Panc1 (cell line): ENCODE measurements around the gene SMIM24. TPM values are rescaled to one million over a fixed set of nuclear protein-coding genes. Genes with fewer than 3 reads are reported as not detected.
A peak's percentile ranks its signal among the peaks of the same experiment; 100 is the strongest.

Experiments used
- ATAC-seq: fragments of 200-7000 bp; cut with Tn5 transposase; 2 replicates; pipeline ENCODE4 v1.9.1; 2020; ENCODE audit warnings: mild to moderate bottlenecking, moderate library complexity
- BruUV-seq: library from RNA; stranded (reverse); fragments of 400-500 nt; replicated peaks from 2 replicates; lab custom pipeline; 2021; lab: Mats Ljungman, UMichigan
- CTCF ChIA-PET: fragments of 300-600 bp; sonication (Branson Sonifier 250); formaldehyde crosslinking; loops from one replicate; lab custom pipeline; 2022; ENCODE audit warnings: antibody characterized with exemption; lab: Charles Lee
- POLR2A ChIA-PET: fragments of 300-600 bp; sonication (Branson Sonifier 250); formaldehyde crosslinking; loops from one replicate; lab custom pipeline; 2022; ENCODE audit warnings: antibody characterized with exemption; lab: Charles Lee
- DNase-seq: peaks from one replicate; pipeline ENCODE4 v3.0.0-alpha.2; 2010; ENCODE audit warnings: low read depth, low spot score
- H3K27ac ChIP-seq: 2 replicates; pipeline ENCODE4 v1.5.1; 2011; ENCODE audit warnings: mild to moderate bottlenecking, low read length, inconsistent platforms
- H3K27me3 ChIP-seq: fragments of 200-500 bp; sonication (Bioruptor generic); 2 replicates; pipeline ENCODE4 v1.6.0; 2014; ENCODE audit warnings: low read length, inconsistent platforms; ENCODE audit not compliant: control insufficient read depth, insufficient read depth
- H3K36me3 ChIP-seq: fragments of 200-500 bp; sonication (Bioruptor generic); 2 replicates; pipeline ENCODE4 v1.5.1; 2014; ENCODE audit warnings: inconsistent platforms, mild to moderate bottlenecking, low read length, moderate library complexity; ENCODE audit not compliant: control insufficient read depth, insufficient read depth
- H3K4me1 ChIP-seq: 2 replicates; pipeline ENCODE4 v1.5.1; 2011; ENCODE audit warnings: inconsistent platforms, mild to moderate bottlenecking, low read length, moderate library complexity; ENCODE audit not compliant: control insufficient read depth, insufficient read depth
- H3K4me3 ChIP-seq, 2 experiments: 2 replicates each; pipeline ENCODE4 v1.5.1; 2011 to 2012; ENCODE audit warnings: low read depth in 2 of 2, low read length in 2 of 2, mild to moderate bottlenecking in 2 of 2, inconsistent platforms in 1 of 2, moderate library complexity in 1 of 2
- H3K9me3 ChIP-seq: fragments of 200-500 bp; sonication (Bioruptor generic); 2 replicates; pipeline ENCODE4 v1.5.1; 2014; ENCODE audit warnings: low read depth, mild to moderate bottlenecking, inconsistent platforms, low read length, moderate library complexity; ENCODE audit not compliant: control insufficient read depth, insufficient read depth
- CTCF ChIP-seq: fragments of 450-650 bp; IDR thresholded peaks from 2 replicates; pipeline ENCODE4 v1.5.1; 2017; ENCODE audit warnings: mild to moderate bottlenecking
- POLR2AphosphoS5 ChIP-seq: IDR thresholded peaks from 2 replicates; pipeline ENCODE4 v1.6.1; 2012; ENCODE audit warnings: mild to moderate bottlenecking, low read depth, low read length, moderate library complexity
- REST ChIP-seq, 2 experiments: IDR thresholded peaks; 2 replicates each; pipeline ENCODE4 v1.6.1; 2011 to 2012; ENCODE audit warnings: low read depth in 2 of 2, control low read depth in 1 of 2, low read length in 1 of 2, mild to moderate bottlenecking in 1 of 2, moderate library complexity in 1 of 2; ENCODE audit not compliant: insufficient read depth in 1 of 2
- SIN3A ChIP-seq: IDR thresholded peaks from 2 replicates; pipeline ENCODE4 v1.6.1; 2012; ENCODE audit warnings: low read depth, mild to moderate bottlenecking, low read length, moderate library complexity, borderline replicate concordance; ENCODE audit not compliant: insufficient read depth
- TCF7L2 ChIP-seq: IDR thresholded peaks from 2 replicates; pipeline ENCODE4 v1.6.1; 2011; ENCODE audit warnings: mild to moderate bottlenecking, low read depth, low read length, inconsistent platforms
- in situ Hi-C: cut with HindIII; loops from 2 replicates; pipeline ENCODE4 v1.10.0; 2016; ENCODE audit warnings: low sequenced_read_pairs, low pct_unique_long_range_greater_than_20kb
- intact Hi-C: fragments of 100-400 bp; cut with micrococcal nuclease; formaldehyde crosslinking; loops from one replicate; pipeline ENCODE4 v1.10.0; 2022; ENCODE audit not compliant: unreplicated experiment
- total RNA-seq: library from RNA; stranded (reverse); gene quantifications from one replicate; pipeline ENCODE4 v1.2.1, GENCODE V29; 2021; ENCODE audit not compliant: unreplicated experiment

The SMIM24 gene
- total RNA-seq, 1 experiment from 2014 or later = 0.28 TPM

- intact Hi-C loops (no loop called here), in situ Hi-C loops (no loop called here)
- Histone ChIP-seq H3K4me1 (no peaks in the 10 kb centered on the region), H3K27me3 (no peaks in the 10 kb centered on the region), H3K27ac (peak within 1 kb of the TSS; percentile 97), H3K9me3 (no peaks in the 10 kb centered on the region), H3K4me3 (peak within 1 kb of the TSS; percentile 94 to 95), H3K36me3 (no peaks in the 10 kb centered on the region)
- ATAC-seq (peak; percentile 96), DNase-seq (peak; percentile 95)
- ChIA-PET POLR2A (interaction anchor here (0.6 kb wide), 2 partner anchors 221 to 233 kb away, joined by 3 to 6 read pairs; no protein-coding TSS in a partner anchor), CTCF (no interaction called here)
- BruUV-seq = no TSS peak
- TF ChIP-seq CTCF (no peak), POLR2AphosphoS5 (peak; percentile 74), TCF7L2 (peak; percentile 38; the same call in 1 of the 2 replicates), REST (IDR thresholded peaks at IDR 0.05; ENCODE audit: insufficient read depth in 1 of 2, low read depth in 2 of 2, low read length in 1 of 2) (no peak), SIN3A (0 out of 2 replicates have a peak, but pooled peaks have one; percentile 59)
These were observed 20.2 kb upstream of the SMIM24 start, which contains the start of gene DOHH for GRCh38 chr19:3500429-3501101. DOHH (minus strand) TSS chr19:3500674; CDS start chr19:3496814, 3,860 bp downstream.

- ChIA-PET CTCF (no interaction called here), POLR2A (interaction anchor here (0.6 to 0.7 kb wide), 2 partner anchors 19 to 550 kb away, joined by 10 to 18 read pairs; no protein-coding TSS in a partner anchor)
- Histone ChIP-seq H3K27me3 (no peaks in the 10 kb centered on the region), H3K27ac (peak overlapping the region; percentile 97), H3K9me3 (no peaks in the 10 kb centered on the region), H3K4me3 (peak overlapping the region; percentile 94 to 95), H3K36me3 (no peaks in the 10 kb centered on the region), H3K4me1 (no peaks in the 10 kb centered on the region)
- in situ Hi-C loops (no loop called here), intact Hi-C loops (no loop called here)
- BruUV-seq = no TSS peak
- ATAC-seq (peak; percentile 36), DNase-seq (no peak)
- TF ChIP-seq SIN3A (no peak), TCF7L2 (no peak), REST (IDR thresholded peaks at IDR 0.05; ENCODE audit: insufficient read depth in 1 of 2, low read depth in 2 of 2, low read length in 1 of 2) (no peak), POLR2AphosphoS5 (no peak), CTCF (no peak)
These were observed 19.6 kb upstream of the SMIM24 start for GRCh38 chr19:3499738-3500428.
